Uterus (tissue), 2 donors: ENCODE data around the gene DGKH.

ENCODE experiments used
- POLR2A ChIP-seq, 2 donors: fragments of 450-650 bp; IDR thresholded peaks; one replicate each; pipeline ENCODE4 v1.6.1; 2016; ENCODE audit warnings: antibody characterized with exemption in 2 of 2, mild to moderate bottlenecking in 1 of 2, moderate library complexity in 1 of 2
- TF ChIP-seq, protein P1 (sequence below), 4 experiments: fragments of 200-600 bp in 2 of 4; fragments of 450-650 bp in 2 of 4; sonication (generic) in 2 of 4; IDR thresholded peaks; one replicate each; pipeline ENCODE4 v1.5.1; 2016 to 2019; ENCODE audit warnings: antibody characterized with exemption in 4 of 4, mild to moderate bottlenecking in 2 of 4, moderate library complexity in 1 of 4

DNA sequence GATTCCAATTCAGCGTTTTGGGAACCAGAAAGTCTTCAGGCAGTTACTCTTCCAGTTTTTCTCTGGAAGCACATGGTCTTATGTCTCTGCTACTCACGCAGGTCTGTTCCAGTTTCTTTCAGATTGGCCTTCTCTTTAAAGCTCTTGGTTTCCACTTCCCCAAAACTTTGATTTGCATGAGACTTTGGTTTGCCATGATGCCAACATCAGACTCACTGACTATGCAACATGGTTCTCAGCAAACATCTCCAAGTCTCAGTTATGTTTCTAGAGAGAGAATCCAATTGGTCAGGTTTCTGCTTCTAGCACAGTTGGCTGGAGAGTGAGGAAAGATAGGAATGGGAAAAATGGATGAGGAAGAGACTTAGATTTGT, 226.6 kb downstream of the DGKH start:
- TF ChIP-seq, protein P1, sequence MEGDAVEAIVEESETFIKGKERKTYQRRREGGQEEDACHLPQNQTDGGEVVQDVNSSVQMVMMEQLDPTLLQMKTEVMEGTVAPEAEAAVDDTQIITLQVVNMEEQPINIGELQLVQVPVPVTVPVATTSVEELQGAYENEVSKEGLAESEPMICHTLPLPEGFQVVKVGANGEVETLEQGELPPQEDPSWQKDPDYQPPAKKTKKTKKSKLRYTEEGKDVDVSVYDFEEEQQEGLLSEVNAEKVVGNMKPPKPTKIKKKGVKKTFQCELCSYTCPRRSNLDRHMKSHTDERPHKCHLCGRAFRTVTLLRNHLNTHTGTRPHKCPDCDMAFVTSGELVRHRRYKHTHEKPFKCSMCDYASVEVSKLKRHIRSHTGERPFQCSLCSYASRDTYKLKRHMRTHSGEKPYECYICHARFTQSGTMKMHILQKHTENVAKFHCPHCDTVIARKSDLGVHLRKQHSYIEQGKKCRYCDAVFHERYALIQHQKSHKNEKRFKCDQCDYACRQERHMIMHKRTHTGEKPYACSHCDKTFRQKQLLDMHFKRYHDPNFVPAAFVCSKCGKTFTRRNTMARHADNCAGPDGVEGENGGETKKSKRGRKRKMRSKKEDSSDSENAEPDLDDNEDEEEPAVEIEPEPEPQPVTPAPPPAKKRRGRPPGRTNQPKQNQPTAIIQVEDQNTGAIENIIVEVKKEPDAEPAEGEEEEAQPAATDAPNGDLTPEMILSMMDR (IDR thresholded peaks at IDR 0.05) = no peak
- no peak for TF ChIP-seq POLR2A (IDR thresholded peaks at IDR 0.05)
